Measurements from ENCODE around the gene BBLN.

BBLN gene

GRCh38 chr9:128188209-128188608 lies 28.1 kb downstream of the BBLN start:
- DNase-seq (ENCODE audit: low read depth in 3 of 3, low spot score in 1 of 3), result no peak

- no peak for DNase-seq (ENCODE audit: low read depth in 3 of 3, low spot score in 1 of 3)
Measured at GRCh38 chr9:128190013-128190412, 29.9 kb downstream of the BBLN start.

- DNase-seq (ENCODE audit: low read depth in 3 of 3, low spot score in 1 of 3), result no peak
Measured at GRCh38 chr9:128190516-128191405, 30.7 kb downstream of the BBLN start.

GRCh38 chr9:128191406-128192046 lies 31.5 kb downstream of the BBLN start, which contains the start of gene CIZ1:
TSS of gene CIZ1 (minus strand) at chr9:128191572. CDS start at chr9:128190857, 715 bp downstream.
- DNase-seq (ENCODE audit: low read depth in 3 of 3, low spot score in 1 of 3), result peak; percentile 31 to 65 (median 47)

GRCh38 chr9:128192601-128193371 lies 32.7 kb downstream of the BBLN start:
- DNase-seq (ENCODE audit: low read depth in 3 of 3, low spot score in 1 of 3), result peak in 1 of 3 donors; percentile 32

- no peak for DNase-seq (ENCODE audit: low read depth in 3 of 3, low spot score in 1 of 3)
Measured at GRCh38 chr9:128193469-128194096, 33.5 kb downstream of the BBLN start.

GRCh38 chr9:128201441-128202369 lies 41.6 kb downstream of the BBLN start:
- no peak for DNase-seq (ENCODE audit: low read depth in 3 of 3, low spot score in 1 of 3)

GRCh38 chr9:128202648-128203023 lies 42.6 kb downstream of the BBLN start:
- no peak for DNase-seq (ENCODE audit: low read depth in 3 of 3, low spot score in 1 of 3)

- peak; percentile 18 to 59 (median 45) for DNase-seq (ENCODE audit: low read depth in 3 of 3, low spot score in 1 of 3)
Measured at GRCh38 chr9:128203024-128203706, 43.1 kb downstream of the BBLN start, which contains the start of gene DNM1. TSS of gene DNM1 (plus strand) at chr9:128203379. CDS start at chr9:128203471, 92 bp downstream.

- DNase-seq (ENCODE audit: low read depth in 3 of 3, low spot score in 1 of 3), result no peak
Measured at GRCh38 chr9:128203707-128204551, 43.9 kb downstream of the BBLN start.

- no peak for DNase-seq (ENCODE audit: low read depth in 3 of 3, low spot score in 1 of 3)
Measured at GRCh38 chr9:128204858-128205257, 44.8 kb downstream of the BBLN start.

GRCh38 chr9:128205296-128205944 lies 45.4 kb downstream of the BBLN start:
- no peak for DNase-seq (ENCODE audit: low read depth in 3 of 3, low spot score in 1 of 3)

GRCh38 chr9:128206484-128206883 lies 46.4 kb downstream of the BBLN start:
- DNase-seq (ENCODE audit: low read depth in 3 of 3, low spot score in 1 of 3), result no peak

GRCh38 chr9:128206916-128207910 lies 47.1 kb downstream of the BBLN start:
- no peak for DNase-seq (ENCODE audit: low read depth in 3 of 3, low spot score in 1 of 3)

GRCh38 chr9:128208386-128208785 lies 48.3 kb downstream of the BBLN start:
- DNase-seq (ENCODE audit: low read depth in 3 of 3, low spot score in 1 of 3), result no peak

GRCh38 chr9:128208946-128209669 lies 49.0 kb downstream of the BBLN start:
- DNase-seq (ENCODE audit: low read depth in 3 of 3, low spot score in 1 of 3), result no peak
